GM12801 (cell line): Measurements from ENCODE around the gene BCL7C.

Experiments used
- TF ChIP-seq, protein P1 (sequence below): IDR thresholded peaks from one replicate; pipeline ENCODE4 v1.5.1; 2011; ENCODE audit warnings: control low read depth; ENCODE audit not compliant: insufficient read length; ENCODE audit errors: extremely low read depth

The BCL7C gene

GRCh38 chr16:30858829-30859423 lies 35.0 kb downstream of the BCL7C start:
- TF ChIP-seq, protein P1, sequence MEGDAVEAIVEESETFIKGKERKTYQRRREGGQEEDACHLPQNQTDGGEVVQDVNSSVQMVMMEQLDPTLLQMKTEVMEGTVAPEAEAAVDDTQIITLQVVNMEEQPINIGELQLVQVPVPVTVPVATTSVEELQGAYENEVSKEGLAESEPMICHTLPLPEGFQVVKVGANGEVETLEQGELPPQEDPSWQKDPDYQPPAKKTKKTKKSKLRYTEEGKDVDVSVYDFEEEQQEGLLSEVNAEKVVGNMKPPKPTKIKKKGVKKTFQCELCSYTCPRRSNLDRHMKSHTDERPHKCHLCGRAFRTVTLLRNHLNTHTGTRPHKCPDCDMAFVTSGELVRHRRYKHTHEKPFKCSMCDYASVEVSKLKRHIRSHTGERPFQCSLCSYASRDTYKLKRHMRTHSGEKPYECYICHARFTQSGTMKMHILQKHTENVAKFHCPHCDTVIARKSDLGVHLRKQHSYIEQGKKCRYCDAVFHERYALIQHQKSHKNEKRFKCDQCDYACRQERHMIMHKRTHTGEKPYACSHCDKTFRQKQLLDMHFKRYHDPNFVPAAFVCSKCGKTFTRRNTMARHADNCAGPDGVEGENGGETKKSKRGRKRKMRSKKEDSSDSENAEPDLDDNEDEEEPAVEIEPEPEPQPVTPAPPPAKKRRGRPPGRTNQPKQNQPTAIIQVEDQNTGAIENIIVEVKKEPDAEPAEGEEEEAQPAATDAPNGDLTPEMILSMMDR: no peak

DNA sequence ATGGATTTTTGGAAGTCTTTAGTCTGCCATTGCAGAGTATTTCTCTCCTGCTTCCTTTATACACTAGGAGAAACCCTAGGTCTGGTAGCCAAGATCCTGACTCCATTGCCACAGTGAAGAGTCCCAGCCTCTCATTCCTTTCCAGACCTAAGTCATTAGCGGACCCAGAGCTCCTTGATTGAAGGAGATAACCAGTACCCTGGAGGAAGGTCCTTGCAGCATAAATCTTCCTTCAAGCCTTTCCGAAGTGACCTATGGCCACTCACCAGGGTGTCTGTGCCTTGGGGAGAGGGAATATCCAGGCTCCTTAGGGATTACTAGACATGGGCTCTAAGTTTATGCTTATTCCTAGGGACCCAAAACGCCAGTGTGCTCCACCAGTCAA lies 35.8 kb downstream of the BCL7C start:
- TF ChIP-seq, protein P1: no peak

- TF ChIP-seq, protein P1: no peak
These were observed 40.1 kb downstream of the BCL7C start for GRCh38 chr16:30853758-30854157.

- TF ChIP-seq, protein P1: no peak
These were observed 43.6 kb downstream of the BCL7C start for GRCh38 chr16:30850246-30850645.

DNA sequence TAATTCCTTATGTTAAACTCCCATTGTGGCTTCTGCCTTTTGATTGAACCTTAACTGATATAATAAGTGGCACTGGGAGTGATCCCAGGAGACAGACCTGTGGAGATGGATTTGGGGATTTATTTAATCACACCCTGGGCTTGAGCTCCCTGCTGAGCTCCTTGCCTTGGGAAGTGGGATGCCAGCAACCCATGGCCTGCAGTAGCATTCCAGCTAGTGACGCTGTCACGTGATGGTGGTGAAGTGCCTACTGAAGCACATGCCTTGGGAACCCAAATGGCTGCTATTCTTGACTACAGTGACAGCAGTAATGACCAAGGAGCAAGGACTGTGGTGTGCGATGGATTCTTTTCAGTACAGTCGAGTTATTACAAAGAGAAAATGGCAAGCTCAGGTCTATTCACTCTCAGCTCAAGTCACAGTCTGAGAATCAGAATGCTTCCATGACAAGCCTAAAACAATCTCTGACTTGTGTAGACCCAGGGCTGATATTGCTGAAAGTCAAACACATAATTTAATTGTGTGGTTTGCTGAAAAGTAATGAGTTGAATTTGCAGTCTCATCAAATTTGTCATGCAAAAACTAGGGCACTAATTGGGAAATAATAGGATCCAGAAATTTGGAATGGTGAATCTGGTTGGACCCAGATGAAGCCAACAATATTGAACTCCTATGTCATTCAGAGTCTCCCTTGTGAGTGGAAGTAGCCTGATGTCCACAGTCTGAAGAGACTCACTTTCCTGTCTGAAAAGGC lies 47.1 kb downstream of the BCL7C start:
- TF ChIP-seq, protein P1: no peak

DNA sequence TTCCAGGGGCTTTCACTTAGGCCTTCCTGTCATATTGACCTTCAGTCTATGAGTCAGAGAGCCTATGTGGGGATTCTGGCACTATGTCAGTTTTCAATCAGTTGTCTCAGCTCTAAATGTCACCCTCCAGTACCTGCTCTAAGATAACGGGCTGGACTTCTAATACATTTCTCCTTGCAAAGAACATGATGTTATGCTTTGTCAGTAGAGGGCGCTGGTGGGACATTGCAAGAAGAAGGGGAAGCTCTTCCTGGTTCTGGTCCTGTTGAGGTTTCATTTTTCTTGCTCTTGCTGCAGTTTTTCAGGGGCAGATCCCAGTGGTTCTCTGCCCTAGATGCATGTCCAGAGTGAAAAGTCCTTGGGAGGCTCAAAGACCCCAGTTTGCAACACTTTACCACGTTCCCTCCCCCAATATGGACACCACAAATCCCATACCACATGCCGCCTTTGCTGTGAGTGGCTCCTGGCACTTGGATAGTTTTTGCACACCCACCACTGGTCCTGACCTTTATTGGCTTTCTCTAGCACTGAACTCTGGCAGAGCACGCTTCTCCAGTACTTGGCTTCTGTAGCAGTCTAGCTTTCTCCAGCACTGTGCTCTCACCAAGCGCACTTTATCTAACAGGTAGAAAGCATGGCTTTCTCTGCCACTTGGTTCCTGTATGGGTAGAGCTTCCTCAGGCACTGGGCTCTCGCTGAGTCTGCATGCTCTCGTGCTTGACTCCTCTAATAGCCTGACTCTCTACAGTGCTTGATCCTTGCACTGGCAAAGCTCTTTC lies 49.0 kb downstream of the BCL7C start:
- TF ChIP-seq, protein P1: peak; percentile 76

- TF ChIP-seq, protein P1: no peak
These were observed 49.6 kb downstream of the BCL7C start for GRCh38 chr16:30844346-30844670.
